Neural cell (in vitro differentiated cells): ENCODE measurements around the gene SMIM35. TPM values are rescaled to one million over a fixed set of nuclear protein-coding genes. Genes with fewer than 3 reads are reported as not detected.
"Not testable (repeated sequence)": the region's sequence is repeated elsewhere in the genome, so short reads cannot be mapped to it uniquely, and the experiment has no call there.

ENCODE experiments used
- H2AFZ ChIP-seq: fragments of 200-600, 300-800 bp; sonication (generic), shearing (Covaris generic); 2 replicates; pipeline ENCODE4 v1.6.0; 2014; ENCODE audit warnings: low read depth, mild to moderate bottlenecking, antibody characterized with exemption, low read length, moderate library complexity
- H3F3A ChIP-seq: fragments of 200-600 bp; shearing (Covaris generic); 2 replicates; pipeline ENCODE4 v1.6.1; 2016; ENCODE audit warnings: mild to moderate bottlenecking, moderate library complexity, mixed read lengths, antibody characterized with exemption, low read length; ENCODE audit not compliant: insufficient read depth, poor library complexity, severe bottlenecking
- H3K27ac ChIP-seq: fragments of 200-600, 300-800 bp; sonication (generic), shearing (Covaris generic); 2 replicates; pipeline ENCODE4 v1.5.1; 2014; ENCODE audit warnings: mild to moderate bottlenecking, low read length, moderate library complexity
- H3K27me3 ChIP-seq: fragments of 300-800, 200-600 bp; sonication (generic), shearing (Covaris generic); 2 replicates; pipeline ENCODE4 v1.6.0; 2014; ENCODE audit warnings: mild to moderate bottlenecking, low read depth, low read length, moderate library complexity; ENCODE audit not compliant: insufficient read depth
- H3K36me3 ChIP-seq: fragments of 300-800, 200-600 bp; sonication (generic), shearing (Covaris generic); 2 replicates; pipeline ENCODE4 v1.5.1; 2014; ENCODE audit warnings: mild to moderate bottlenecking, antibody characterized with exemption, low read length, moderate library complexity; ENCODE audit not compliant: insufficient read depth
- H3K4me2 ChIP-seq: fragments of 300-800, 200-600 bp; sonication (generic), shearing (Covaris generic); 2 replicates; pipeline ENCODE4 v1.6.0; 2014; ENCODE audit warnings: mild to moderate bottlenecking, low read length
- H3K4me3 ChIP-seq: fragments of 300-800, 200-600 bp; sonication (generic), shearing (Covaris generic); 2 replicates; pipeline ENCODE4 v1.5.1; 2014; ENCODE audit warnings: mild to moderate bottlenecking, low read length, moderate library complexity
- H3K79me2 ChIP-seq: fragments of 200-600 bp; shearing (Covaris generic); replicated peaks from 2 replicates; pipeline ENCODE4 v1.6.0; 2014; ENCODE audit warnings: mild to moderate bottlenecking, low read length, moderate library complexity; ENCODE audit not compliant: insufficient read depth
- H3K9ac ChIP-seq: fragments of 300-800, 200-600 bp; sonication (generic), shearing (Covaris generic); 2 replicates; pipeline ENCODE4 v1.6.1; 2016; ENCODE audit warnings: mild to moderate bottlenecking, low read length, mixed read lengths
- H3K9me2 ChIP-seq: fragments of 200-600 bp; shearing (Covaris generic); 2 replicates; pipeline ENCODE4 v1.6.1; 2016; ENCODE audit warnings: mild to moderate bottlenecking, low read length, mixed read lengths; ENCODE audit not compliant: insufficient read depth
- H3K9me3 ChIP-seq: fragments of 200-600, 300-800 bp; sonication (generic), shearing (Covaris generic); 2 replicates; pipeline ENCODE4 v1.6.1; 2016; ENCODE audit warnings: mild to moderate bottlenecking, mixed run types, low read length, moderate library complexity, mixed read lengths
- H4K20me1 ChIP-seq: fragments of 200-600 bp; shearing (Covaris generic); 2 replicates; pipeline ENCODE4 v1.6.1; 2016; ENCODE audit warnings: mild to moderate bottlenecking, mixed run types; ENCODE audit not compliant: insufficient read depth
- EP300 ChIP-seq: fragments of 450-650 bp; conservative IDR thresholded peaks from 2 replicates; pipeline ENCODE4 v1.6.1; 2014; ENCODE audit warnings: antibody characterized with exemption, mild to moderate bottlenecking, moderate library complexity; ENCODE audit not compliant: poor library complexity, severe bottlenecking
- EZH2 ChIP-seq: fragments of 200-600, 300-800 bp; shearing (Covaris generic), sonication (generic); IDR thresholded peaks from 2 replicates; pipeline ENCODE4 v1.6.1; 2014; ENCODE audit warnings: antibody characterized with exemption, low read length, borderline replicate concordance, mild to moderate bottlenecking; ENCODE audit not compliant: insufficient read depth, poor library complexity, severe bottlenecking
- MXI1 ChIP-seq: fragments of 450-650 bp; conservative IDR thresholded peaks from 2 replicates; pipeline ENCODE4 v1.6.1; 2014; ENCODE audit warnings: antibody characterized with exemption, mild to moderate bottlenecking; ENCODE audit not compliant: poor library complexity, severe bottlenecking
- POLR2AphosphoS5 ChIP-seq: IDR thresholded peaks from 2 replicates; pipeline ENCODE4 v1.6.1; 2012
- RAD21 ChIP-seq: fragments of 450-650 bp; conservative IDR thresholded peaks from 2 replicates; pipeline ENCODE4 v1.6.1; 2014; ENCODE audit warnings: antibody characterized with exemption, mild to moderate bottlenecking, moderate library complexity
- SMC3 ChIP-seq: fragments of 450-650 bp; conservative IDR thresholded peaks from 2 replicates; pipeline ENCODE4 v1.6.1; 2014; ENCODE audit warnings: antibody characterized with exemption, mild to moderate bottlenecking, moderate library complexity; ENCODE audit not compliant: poor library complexity
- TAF1 ChIP-seq: IDR thresholded peaks from 2 replicates; pipeline ENCODE4 v1.6.1; 2012; ENCODE audit warnings: low read depth
- polyA plus RNA-seq: library from polyadenylated mRNA; depleted of rRNA; stranded (reverse); fragments of >200 nt; gene quantifications from 2 replicates; pipeline ENCODE4 v1.2.3, GENCODE V29; 2014
- TF ChIP-seq, protein P1 (sequence below): IDR thresholded peaks from 2 replicates; pipeline ENCODE4 v1.6.1; 2012; ENCODE audit warnings: borderline replicate concordance
- TF ChIP-seq, protein P2 (sequence below): fragments of 450-650 bp; IDR thresholded peaks from 2 replicates; pipeline ENCODE4 v1.5.1; 2014; ENCODE audit warnings: antibody characterized with exemption, mild to moderate bottlenecking, moderate library complexity; ENCODE audit not compliant: poor library complexity, severe bottlenecking

SMIM35 gene
- polyA plus RNA-seq, 1 donor from 2014 or later, result not detected

DNA sequence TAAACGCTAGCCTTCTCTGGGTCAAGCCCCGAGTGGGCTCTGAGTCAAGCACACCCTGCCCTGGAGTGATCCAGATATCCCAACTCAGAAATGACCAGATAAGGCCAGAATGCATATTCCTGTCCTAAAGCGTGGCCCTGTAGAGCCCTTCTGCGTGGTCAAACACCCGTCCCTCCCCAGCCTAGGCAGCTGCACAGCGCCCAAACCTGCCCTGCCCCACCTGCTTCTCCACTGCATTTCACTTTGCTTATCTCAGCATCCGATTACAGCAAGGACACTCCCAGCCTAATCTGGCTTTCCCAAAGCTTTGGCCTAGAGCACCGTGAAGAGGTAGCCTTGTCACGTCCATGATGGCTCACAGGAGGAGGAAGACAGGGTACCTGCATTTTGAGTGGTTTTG lies 21.8 kb downstream of the SMIM35 start:
- TF ChIP-seq RAD21 (no peak), EZH2 (no peak), EP300 (no peak), POLR2AphosphoS5 (no peak), MXI1 (no peak), SMC3 (no peak), TAF1 (no peak)
- TF ChIP-seq, protein P1, sequence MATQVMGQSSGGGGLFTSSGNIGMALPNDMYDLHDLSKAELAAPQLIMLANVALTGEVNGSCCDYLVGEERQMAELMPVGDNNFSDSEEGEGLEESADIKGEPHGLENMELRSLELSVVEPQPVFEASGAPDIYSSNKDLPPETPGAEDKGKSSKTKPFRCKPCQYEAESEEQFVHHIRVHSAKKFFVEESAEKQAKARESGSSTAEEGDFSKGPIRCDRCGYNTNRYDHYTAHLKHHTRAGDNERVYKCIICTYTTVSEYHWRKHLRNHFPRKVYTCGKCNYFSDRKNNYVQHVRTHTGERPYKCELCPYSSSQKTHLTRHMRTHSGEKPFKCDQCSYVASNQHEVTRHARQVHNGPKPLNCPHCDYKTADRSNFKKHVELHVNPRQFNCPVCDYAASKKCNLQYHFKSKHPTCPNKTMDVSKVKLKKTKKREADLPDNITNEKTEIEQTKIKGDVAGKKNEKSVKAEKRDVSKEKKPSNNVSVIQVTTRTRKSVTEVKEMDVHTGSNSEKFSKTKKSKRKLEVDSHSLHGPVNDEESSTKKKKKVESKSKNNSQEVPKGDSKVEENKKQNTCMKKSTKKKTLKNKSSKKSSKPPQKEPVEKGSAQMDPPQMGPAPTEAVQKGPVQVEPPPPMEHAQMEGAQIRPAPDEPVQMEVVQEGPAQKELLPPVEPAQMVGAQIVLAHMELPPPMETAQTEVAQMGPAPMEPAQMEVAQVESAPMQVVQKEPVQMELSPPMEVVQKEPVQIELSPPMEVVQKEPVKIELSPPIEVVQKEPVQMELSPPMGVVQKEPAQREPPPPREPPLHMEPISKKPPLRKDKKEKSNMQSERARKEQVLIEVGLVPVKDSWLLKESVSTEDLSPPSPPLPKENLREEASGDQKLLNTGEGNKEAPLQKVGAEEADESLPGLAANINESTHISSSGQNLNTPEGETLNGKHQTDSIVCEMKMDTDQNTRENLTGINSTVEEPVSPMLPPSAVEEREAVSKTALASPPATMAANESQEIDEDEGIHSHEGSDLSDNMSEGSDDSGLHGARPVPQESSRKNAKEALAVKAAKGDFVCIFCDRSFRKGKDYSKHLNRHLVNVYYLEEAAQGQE, result no peak
- TF ChIP-seq, protein P2, sequence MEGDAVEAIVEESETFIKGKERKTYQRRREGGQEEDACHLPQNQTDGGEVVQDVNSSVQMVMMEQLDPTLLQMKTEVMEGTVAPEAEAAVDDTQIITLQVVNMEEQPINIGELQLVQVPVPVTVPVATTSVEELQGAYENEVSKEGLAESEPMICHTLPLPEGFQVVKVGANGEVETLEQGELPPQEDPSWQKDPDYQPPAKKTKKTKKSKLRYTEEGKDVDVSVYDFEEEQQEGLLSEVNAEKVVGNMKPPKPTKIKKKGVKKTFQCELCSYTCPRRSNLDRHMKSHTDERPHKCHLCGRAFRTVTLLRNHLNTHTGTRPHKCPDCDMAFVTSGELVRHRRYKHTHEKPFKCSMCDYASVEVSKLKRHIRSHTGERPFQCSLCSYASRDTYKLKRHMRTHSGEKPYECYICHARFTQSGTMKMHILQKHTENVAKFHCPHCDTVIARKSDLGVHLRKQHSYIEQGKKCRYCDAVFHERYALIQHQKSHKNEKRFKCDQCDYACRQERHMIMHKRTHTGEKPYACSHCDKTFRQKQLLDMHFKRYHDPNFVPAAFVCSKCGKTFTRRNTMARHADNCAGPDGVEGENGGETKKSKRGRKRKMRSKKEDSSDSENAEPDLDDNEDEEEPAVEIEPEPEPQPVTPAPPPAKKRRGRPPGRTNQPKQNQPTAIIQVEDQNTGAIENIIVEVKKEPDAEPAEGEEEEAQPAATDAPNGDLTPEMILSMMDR, result no peak
- Histone ChIP-seq H3K9me2 (no peaks in the 10 kb centered on the region), H3K27ac (no peak overlapping the region), H4K20me1 (no peaks in the 10 kb centered on the region), H3K9ac (no peak overlapping the region), H3K79me2 (no peaks in the 10 kb centered on the region), H3K4me2 (no peak overlapping the region), H2AFZ (no peak overlapping the region), H3K36me3 (no peaks in the 10 kb centered on the region), H3K4me3 (no peak overlapping the region), H3K27me3 (no peaks in the 10 kb centered on the region), H3K9me3 (no peaks in the 10 kb centered on the region), H3F3A (no peaks in the 10 kb centered on the region)

DNA sequence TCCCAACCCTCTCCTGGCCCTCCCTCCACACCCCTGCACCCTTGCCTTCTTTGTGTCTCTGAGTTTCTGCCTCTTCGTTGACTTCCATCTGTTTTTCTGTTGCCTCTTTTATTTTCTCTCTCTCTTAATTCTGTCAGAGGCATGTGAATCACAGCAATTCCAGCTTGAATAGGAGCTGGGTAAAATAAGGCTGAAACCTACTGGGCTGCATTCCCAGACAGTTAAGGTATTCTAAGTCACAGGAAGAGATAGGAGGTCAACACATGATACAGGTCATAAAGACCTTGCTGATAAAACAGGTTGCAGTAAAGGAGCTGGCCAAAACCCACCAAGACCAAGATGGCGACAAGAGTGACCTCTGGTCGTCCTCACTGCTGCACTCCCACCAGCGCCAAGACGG lies 24.1 kb downstream of the SMIM35 start:
- H3K4me2 ChIP-seq, H3K27ac ChIP-seq, H3K36me3 ChIP-seq, H3K9me2 ChIP-seq, H3F3A ChIP-seq, H3K9ac ChIP-seq, H3K9me3 ChIP-seq, H4K20me1 ChIP-seq, H2AFZ ChIP-seq, H3K27me3 ChIP-seq, H3K4me3 ChIP-seq, H3K79me2 ChIP-seq: not testable (repeated sequence)

DNA sequence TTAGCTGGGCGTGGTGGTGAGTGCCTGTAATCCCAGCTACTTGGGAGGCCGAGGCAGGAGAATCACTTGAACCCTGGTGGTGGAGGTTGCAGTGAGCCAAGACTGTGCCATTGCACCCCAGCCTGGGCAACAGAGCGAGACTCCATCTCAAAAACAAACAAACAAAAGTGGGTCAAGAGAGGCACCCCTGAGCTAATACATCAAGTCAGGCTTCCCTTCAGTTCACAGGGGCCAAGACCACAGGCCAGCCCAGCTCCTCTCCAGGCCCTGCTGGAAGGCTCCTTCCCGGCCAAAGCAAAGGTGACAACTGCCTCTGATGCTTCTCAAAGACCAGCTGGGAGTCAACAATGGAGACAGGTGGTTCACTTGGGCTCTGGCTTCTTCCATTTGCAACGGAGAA lies 24.6 kb downstream of the SMIM35 start:
- not testable (repeated sequence) for H3K9me2 ChIP-seq, H3K9me3 ChIP-seq, H3K27me3 ChIP-seq, H3K36me3 ChIP-seq, H3K4me2 ChIP-seq, H3K79me2 ChIP-seq, H2AFZ ChIP-seq, H3K4me3 ChIP-seq, H4K20me1 ChIP-seq, H3K9ac ChIP-seq, H3F3A ChIP-seq, H3K27ac ChIP-seq
